ENCODE data around the gene DNAJB12. TPM values are rescaled to one million over a fixed set of nuclear protein-coding genes. Genes with fewer than 3 reads are reported as not detected.
A peak's percentile ranks its signal among the peaks of the same experiment; 100 is the strongest.

Gene DNAJB12
- total and polyA plus RNA-seq, 8 donors, result 14.6 to 22.0 (median 18.8) TPM

- peaks cover 37 to 51% (median 51%) of the 10 kb centered on the region in 3 donors for H3K4me1 ChIP-seq
- whole genome bisulfite sequencing, 2 donors, result 54 to 63% methylated on average over 12 of the region's 12 CpGs
- FAIRE-seq, result no peak
- no peak for TF ChIP-seq CTCF (IDR thresholded peaks at IDR 0.05)
- H3K27me3 ChIP-seq, result no peaks in the 10 kb centered on the region
- peak in 1 of 6 donors; percentile 73 for DNase-seq
- H3K9me3 ChIP-seq, result no peaks in the 10 kb centered on the region
- intact Hi-C loops (cut with DNase I), result loop anchor here in 1 of 3 donors (10.0 kb wide), 1 partner anchor 99 kb away; no protein-coding TSS in a partner anchor
- no peak overlapping the region for H3K27ac ChIP-seq
- H3K36me3 ChIP-seq, result no peaks in the 10 kb centered on the region
- no peak for ATAC-seq
- H3K4me3 ChIP-seq, result no peak overlapping the region
Observed at GRCh38 chr10:72323771-72324191, 30.9 kb downstream of the DNAJB12 start.

- TF ChIP-seq CTCF (IDR thresholded peaks at IDR 0.05), result no peak
- no peak overlapping the region for H3K27ac ChIP-seq
- 93 to 97% methylated on average over 9 to 10 of the region's 10 CpGs for WGBS, 2 donors
- intact Hi-C loops (cut with DNase I), result loop anchor here in 1 of 3 donors (10.0 kb wide), 1 partner anchor 98 kb away; no protein-coding TSS in a partner anchor
- no peak for DNase-seq
- H3K4me1 ChIP-seq, result peaks cover 32 to 47% (median 46%) of the 10 kb centered on the region in 3 donors
- H3K27me3 ChIP-seq, result no peaks in the 10 kb centered on the region
- no peak for ATAC-seq
- no peak for FAIRE-seq
- no peaks in the 10 kb centered on the region for H3K9me3 ChIP-seq
- H3K36me3 ChIP-seq, result no peaks in the 10 kb centered on the region
- H3K4me3 ChIP-seq, result no peak overlapping the region
Observed at GRCh38 chr10:72323108-72323749, 31.5 kb downstream of the DNAJB12 start.

DNA sequence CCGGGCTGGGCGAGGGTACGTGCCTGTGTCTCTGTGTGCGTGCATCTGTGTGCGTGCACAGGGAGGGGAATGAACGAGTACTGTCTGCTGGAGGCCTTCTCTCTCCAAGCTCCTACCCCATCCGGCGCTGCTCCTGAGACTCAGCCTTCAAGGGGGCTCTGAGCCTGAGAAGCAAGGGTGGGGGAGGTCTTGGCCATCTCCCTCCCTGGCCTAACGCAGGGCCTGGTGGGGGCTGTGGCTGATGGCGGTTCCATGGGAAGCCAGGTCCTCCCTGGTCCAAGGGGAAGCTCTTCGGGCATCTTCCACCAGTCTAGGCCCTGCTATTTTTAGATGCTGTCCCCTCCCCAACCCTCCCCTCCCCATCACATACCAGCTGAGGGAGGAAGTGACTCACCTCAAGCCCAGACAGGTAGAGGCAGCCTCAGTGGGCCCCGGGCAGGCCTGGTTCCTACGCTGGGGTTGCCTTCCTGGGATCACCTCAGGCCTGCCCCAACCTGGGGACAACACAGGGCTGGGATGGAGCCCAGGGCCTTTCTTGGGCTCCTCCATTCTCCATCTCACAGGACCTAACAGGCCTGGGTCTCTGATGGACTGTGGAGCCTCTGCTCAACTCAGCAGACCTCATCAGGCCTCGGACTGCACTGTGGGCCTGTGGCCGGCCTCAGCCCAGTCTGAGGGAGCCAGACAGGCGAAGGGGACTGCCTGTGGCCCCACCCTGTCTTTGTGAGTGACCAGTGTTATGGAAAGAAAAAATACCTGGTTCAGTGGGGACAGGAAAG, 32.2 kb downstream of the DNAJB12 start:
- no peak for DNase-seq
- intact Hi-C loops (cut with DNase I), result loop anchor here in 1 of 3 donors (10.0 kb wide), 1 partner anchor 98 kb away; no protein-coding TSS in a partner anchor
- Histone ChIP-seq H3K4me3 (no peak overlapping the region), H3K27ac (no peak overlapping the region), H3K9me3 (no peaks in the 10 kb centered on the region), H3K4me1 (peaks cover 25 to 40% (median 39%) of the 10 kb centered on the region in 3 donors), H3K36me3 (no peaks in the 10 kb centered on the region), H3K27me3 (no peaks in the 10 kb centered on the region)
- ATAC-seq, result no peak
- TF ChIP-seq CTCF (IDR thresholded peaks at IDR 0.05), result no peak
- 95 to 96% methylated on average over 16 of the region's 16 CpGs for WGBS, 2 donors
- FAIRE-seq, result no peak

- Histone ChIP-seq H3K27ac (no peak overlapping the region), H3K4me3 (no peak overlapping the region), H3K27me3 (no peaks in the 10 kb centered on the region), H3K36me3 (no peaks in the 10 kb centered on the region), H3K9me3 (no peaks in the 10 kb centered on the region), H3K4me1 (peaks cover 28 to 44% (median 42%) of the 10 kb centered on the region in 3 donors)
- no peak for FAIRE-seq
- 89 to 92% methylated on average over 3 of the region's 3 CpGs for WGBS, 2 donors
- intact Hi-C loops (cut with DNase I), result loop anchor here in 1 of 3 donors (10.0 kb wide), 1 partner anchor 97 kb away; no protein-coding TSS in a partner anchor
- DNase-seq, result no peak
- no peak for TF ChIP-seq CTCF (IDR thresholded peaks at IDR 0.05)
- ATAC-seq, result no peak
Observed at GRCh38 chr10:72322030-72322279, 32.8 kb downstream of the DNAJB12 start.

All from pancreas (tissue), 10 donors.